IPS-20b (cell line): ENCODE data around the gene USP20.

ENCODE experiments used
- H3K27ac ChIP-seq: one replicate; pipeline ENCODE4 v1.5.1; 2013; ENCODE audit warnings: low read length
- H3K27me3 ChIP-seq: 2 replicates; pipeline ENCODE4 v1.6.1; 2013; ENCODE audit warnings: mild to moderate bottlenecking, low read length, inconsistent platforms; ENCODE audit not compliant: insufficient read depth
- H3K36me3 ChIP-seq: 2 replicates; pipeline ENCODE4 v1.6.1; 2013; ENCODE audit warnings: low read depth, mild to moderate bottlenecking, inconsistent platforms, low read length, moderate library complexity; ENCODE audit not compliant: insufficient read depth
- H3K4me1 ChIP-seq: 2 replicates; pipeline ENCODE4 v1.6.1; 2013; ENCODE audit warnings: mild to moderate bottlenecking, control low read depth, inconsistent platforms, low read length, moderate library complexity; ENCODE audit not compliant: insufficient read depth
- H3K4me3 ChIP-seq: 2 replicates; pipeline ENCODE4 v1.5.1; 2013; ENCODE audit warnings: mild to moderate bottlenecking, low read length, inconsistent platforms
- H3K9ac ChIP-seq: 2 replicates; pipeline ENCODE4 v1.6.1; 2013; ENCODE audit warnings: low read depth, mild to moderate bottlenecking, inconsistent platforms, low read length, moderate library complexity
- H3K9me3 ChIP-seq: 2 replicates; pipeline ENCODE4 v1.6.1; 2013; ENCODE audit warnings: mild to moderate bottlenecking, low read depth, low read length, inconsistent platforms; ENCODE audit not compliant: insufficient read depth

USP20 gene

DNA sequence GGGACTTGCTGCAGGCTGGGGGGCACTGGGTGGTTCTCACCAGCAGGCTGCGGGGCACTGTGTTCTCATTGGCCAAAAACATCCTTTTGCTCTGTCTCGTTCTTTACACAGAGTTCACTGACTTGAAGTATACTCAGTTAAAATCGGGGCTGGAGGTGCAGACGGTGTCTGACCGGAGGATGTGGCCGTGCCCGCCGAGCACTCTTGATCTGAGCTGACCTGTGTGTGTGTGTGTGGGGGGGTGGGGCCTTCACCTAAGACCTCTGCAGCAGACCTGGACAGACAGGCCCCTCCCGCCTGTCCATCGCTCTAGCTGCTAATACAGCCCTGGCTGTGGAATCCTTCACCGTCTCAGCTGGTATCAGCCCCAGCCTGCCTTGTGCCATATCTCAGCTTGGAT is 25.1 kb upstream of the USP20 start:
- Histone ChIP-seq H3K36me3 (peaks cover 74% of the 10 kb centered on the region), H3K9me3 (no peaks in the 10 kb centered on the region), H3K9ac (no peak overlapping the region), H3K27me3 (no peaks in the 10 kb centered on the region), H3K4me1 (no peaks in the 10 kb centered on the region), H3K27ac (no peak overlapping the region), H3K4me3 (no peak overlapping the region)

- no peaks in the 10 kb centered on the region for H3K27me3 ChIP-seq
- no peak overlapping the region for H3K27ac ChIP-seq
- no peaks in the 10 kb centered on the region for H3K4me1 ChIP-seq
- H3K4me3 ChIP-seq, result no peak overlapping the region
- no peaks in the 10 kb centered on the region for H3K9me3 ChIP-seq
- H3K9ac ChIP-seq, result no peak overlapping the region
- H3K36me3 ChIP-seq, result peaks cover 76% of the 10 kb centered on the region
Observed at GRCh38 chr9:129810788-129811187, 24.5 kb upstream of the USP20 start.

DNA sequence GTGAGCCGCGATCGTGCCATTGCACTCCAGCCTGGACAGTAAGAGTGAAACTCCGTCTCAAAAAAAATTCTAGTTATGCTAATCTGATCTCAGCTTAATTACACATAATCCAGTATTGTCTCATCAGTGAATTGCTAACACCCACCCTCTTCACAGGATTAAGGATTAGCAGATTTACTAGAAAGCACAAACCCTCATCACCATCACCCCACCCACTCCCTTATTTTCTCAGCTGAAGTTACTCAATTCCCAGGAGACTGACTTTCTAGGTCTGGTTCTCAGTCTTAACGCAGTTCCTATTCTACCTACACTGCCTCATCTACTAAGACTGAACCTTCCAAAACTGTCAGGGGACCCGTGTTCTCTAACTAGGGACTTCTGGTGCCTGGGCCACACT is 23.3 kb upstream of the USP20 start:
- Histone ChIP-seq H3K9me3 (no peaks in the 10 kb centered on the region), H3K36me3 (peaks cover 80% of the 10 kb centered on the region), H3K27ac (no peak overlapping the region), H3K27me3 (no peaks in the 10 kb centered on the region), H3K9ac (no peak overlapping the region), H3K4me1 (no peaks in the 10 kb centered on the region), H3K4me3 (no peak overlapping the region)

DNA sequence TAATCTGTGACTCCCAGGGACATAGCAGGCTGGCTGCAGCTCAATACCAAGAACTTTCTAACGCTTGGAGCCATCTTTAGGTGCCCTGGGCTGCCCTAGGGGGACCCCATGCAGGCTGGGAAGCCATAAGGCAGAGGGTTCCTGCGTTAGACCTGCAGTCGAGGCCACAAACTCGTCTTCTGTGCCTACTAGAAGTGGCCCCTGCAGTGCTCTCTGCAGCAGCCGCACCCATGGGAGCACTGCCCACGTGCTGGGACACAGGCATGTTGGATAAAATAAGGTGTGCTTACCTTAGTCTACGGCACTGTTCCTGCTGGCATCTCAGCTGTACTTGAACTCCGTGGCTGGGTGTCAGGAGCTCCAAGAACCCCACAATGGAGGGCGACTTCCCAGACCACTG is 22.9 kb upstream of the USP20 start:
- Histone ChIP-seq H3K9ac (no peak overlapping the region), H3K27ac (no peak overlapping the region), H3K36me3 (peaks cover 80% of the 10 kb centered on the region), H3K9me3 (no peaks in the 10 kb centered on the region), H3K27me3 (no peaks in the 10 kb centered on the region), H3K4me3 (no peak overlapping the region), H3K4me1 (no peaks in the 10 kb centered on the region)

DNA sequence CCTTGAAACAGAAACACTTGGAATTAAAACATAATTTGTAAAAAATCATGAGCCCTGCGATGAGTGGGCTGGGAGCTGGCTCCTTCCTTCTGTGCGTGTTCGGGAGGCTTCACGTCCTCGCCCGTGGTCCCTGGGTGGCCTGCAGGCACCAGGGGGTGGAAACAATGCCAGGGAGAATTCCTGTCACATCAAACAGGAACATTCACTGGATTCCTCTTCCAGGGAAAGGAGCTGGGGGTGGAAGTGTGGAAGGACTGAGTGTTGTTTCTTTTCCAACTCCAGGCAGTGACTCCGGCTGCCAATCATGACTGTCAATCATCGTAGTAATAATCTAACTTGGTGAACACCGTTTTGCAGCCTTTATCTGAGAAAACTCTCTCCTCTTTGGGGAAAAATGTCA is 21.6 kb upstream of the USP20 start:
- H3K9ac ChIP-seq, result no peak overlapping the region
- H3K4me1 ChIP-seq, result no peaks in the 10 kb centered on the region
- no peak overlapping the region for H3K4me3 ChIP-seq
- no peak overlapping the region for H3K27ac ChIP-seq
- H3K27me3 ChIP-seq, result no peaks in the 10 kb centered on the region
- peaks cover 90% of the 10 kb centered on the region for H3K36me3 ChIP-seq
- no peaks in the 10 kb centered on the region for H3K9me3 ChIP-seq

DNA sequence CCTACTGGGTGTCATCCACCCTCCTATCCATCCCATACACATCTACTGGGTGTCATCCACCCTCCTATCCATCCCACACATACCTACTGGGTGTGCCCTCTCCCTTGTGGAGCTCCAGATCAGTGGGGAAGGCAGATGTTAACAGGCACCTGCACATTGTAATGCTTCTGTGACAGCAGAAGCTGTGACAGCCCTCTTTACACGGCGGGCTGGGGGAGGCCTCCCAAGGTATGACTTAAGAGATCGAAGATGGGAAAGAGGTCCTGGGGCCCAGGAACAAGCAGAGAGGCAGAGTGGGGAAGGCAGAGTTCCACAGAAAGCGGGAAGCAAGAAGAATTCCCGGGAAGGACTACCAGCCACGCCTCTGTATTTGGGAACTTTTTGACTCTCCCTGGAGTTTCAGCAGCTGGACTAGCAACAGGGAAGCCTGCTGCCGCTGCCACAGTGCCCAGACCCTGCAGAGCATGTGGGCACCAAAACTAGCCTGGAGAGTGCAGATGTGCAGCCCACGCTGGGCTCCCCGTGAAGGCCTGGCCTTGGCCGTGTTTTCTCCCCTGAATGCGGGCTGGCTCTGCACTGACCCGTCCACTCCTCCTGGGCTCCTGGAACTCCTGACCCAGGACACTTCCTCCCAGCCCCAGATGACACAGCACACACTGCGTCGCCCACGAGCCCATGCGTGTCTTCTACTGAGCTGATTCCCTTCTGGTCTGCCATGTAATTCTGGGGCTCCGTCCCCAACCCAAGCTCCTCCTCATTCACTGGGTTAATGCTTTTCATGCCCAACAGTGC is 20.6 kb upstream of the USP20 start:
- H3K9ac ChIP-seq, result no peak overlapping the region
- peaks cover 87% of the 10 kb centered on the region for H3K36me3 ChIP-seq
- no peak overlapping the region for H3K4me3 ChIP-seq
- no peak overlapping the region for H3K27ac ChIP-seq
- H3K4me1 ChIP-seq, result no peaks in the 10 kb centered on the region
- H3K27me3 ChIP-seq, result no peaks in the 10 kb centered on the region
- H3K9me3 ChIP-seq, result no peaks in the 10 kb centered on the region

DNA sequence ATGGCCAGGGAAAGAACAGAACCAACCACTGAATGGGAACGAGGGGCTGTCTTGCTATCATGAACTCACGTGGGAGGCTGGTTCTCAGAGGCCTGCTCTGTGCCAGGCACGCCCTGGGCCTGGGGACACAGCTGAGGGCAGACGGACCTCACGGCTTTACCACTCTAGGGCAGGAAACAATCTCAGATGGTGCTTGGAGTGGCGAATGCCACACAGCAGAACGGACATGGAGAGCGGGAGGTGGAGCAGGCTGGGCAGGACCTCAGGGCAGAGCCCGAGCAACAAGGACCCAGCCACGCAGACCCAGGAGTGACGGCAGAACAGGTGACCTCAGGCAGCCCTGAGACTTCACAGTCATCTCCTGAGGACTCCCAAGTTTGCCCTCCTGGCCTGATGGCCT is 20.0 kb upstream of the USP20 start:
- Histone ChIP-seq H3K9ac (no peak overlapping the region), H3K27ac (no peak overlapping the region), H3K4me3 (no peak overlapping the region), H3K27me3 (no peaks in the 10 kb centered on the region), H3K4me1 (no peaks in the 10 kb centered on the region), H3K9me3 (no peaks in the 10 kb centered on the region), H3K36me3 (peaks cover 85% of the 10 kb centered on the region)

DNA sequence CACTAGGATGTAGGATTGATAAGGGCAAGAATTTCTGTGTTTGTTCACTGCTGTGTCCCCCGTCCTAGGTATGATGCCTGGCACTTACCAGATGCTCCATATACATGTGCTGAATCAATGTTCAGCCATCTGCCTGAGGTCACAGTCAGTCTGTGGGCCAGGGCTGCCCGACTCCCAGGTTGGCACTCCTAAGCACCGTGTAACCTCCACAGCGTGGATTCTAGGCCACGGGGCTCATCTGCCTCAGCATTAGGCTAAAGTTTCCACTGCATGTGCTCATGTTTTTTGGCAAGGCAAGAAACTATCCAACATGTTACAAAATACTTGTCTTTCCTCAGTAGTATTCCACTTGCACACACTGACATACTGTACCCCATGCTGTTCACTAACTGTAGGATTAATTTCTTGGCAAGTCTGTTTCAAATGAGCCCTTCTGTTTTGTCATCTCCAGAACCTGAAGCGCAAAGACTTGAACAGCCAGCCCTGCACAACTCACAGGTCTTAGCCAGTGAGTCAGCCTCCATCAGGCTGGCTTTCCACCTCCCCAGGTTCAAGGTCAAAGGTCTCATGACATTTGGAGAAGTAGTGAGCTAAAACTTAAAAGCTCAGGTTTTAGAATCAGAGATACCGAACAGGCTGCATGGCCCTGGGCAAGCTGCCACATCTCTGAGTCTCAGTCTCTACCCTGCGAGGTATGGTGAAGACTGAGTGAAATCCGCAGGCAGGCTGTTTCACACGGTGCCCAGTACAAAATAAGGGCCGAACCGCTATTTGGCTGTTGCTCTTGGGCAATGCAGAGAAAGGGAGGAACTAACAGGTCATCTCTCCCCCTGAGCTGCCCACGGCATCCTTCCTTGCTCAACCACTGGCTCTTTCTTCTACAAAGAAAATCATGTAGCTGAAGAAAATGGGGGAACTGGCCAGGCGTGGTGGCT is 18.5 kb upstream of the USP20 start:
- Histone ChIP-seq H3K4me1 (no peaks in the 10 kb centered on the region), H3K9me3 (no peaks in the 10 kb centered on the region), H3K36me3 (peaks cover 87% of the 10 kb centered on the region), H3K9ac (no peak overlapping the region), H3K4me3 (no peak overlapping the region), H3K27ac (no peak overlapping the region), H3K27me3 (no peaks in the 10 kb centered on the region)

DNA sequence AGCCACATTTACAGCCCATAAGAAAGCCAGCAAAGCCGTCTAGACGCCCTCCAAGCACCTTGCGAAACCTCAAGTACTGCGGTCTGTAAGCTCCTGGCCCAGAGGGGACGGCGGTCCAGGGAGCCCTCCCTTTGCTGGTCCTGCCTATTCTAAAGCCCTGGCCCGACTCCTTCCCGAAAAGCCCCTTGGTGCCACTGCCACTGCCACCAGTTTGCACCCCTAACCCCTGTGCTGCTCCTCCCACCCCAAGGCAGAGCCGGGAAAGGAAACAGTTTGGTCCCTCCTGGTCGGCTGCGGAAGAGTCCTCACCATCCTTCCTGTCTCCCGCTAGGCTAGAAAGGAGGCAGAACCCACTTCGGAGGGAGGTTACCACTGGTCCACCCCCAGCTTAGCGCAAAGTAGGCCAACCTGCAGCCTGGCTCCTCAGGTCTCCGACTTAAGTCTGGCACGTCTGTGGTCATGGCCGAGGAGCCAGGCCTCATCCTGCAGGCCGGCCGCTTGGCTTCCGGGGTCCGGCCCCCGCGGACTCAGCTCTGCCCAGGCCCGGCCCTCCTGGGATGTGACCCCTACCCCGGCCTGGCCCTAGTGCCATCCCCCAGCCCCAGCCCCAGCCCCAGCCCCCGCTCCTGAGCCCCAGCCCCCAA is 12.2 kb upstream of the USP20 start:
- Histone ChIP-seq H3K36me3 (peaks cover 51% of the 10 kb centered on the region), H3K9ac (peak overlapping the region; percentile 68; the same call in 1 of the 2 replicates), H3K4me3 (peak overlapping the region; percentile 81), H3K27me3 (no peaks in the 10 kb centered on the region), H3K9me3 (no peaks in the 10 kb centered on the region), H3K4me1 (no peaks in the 10 kb centered on the region), H3K27ac (no peak overlapping the region)

GRCh38 chr9:129823542-129823934 is 11.7 kb upstream of the USP20 start:
- H3K4me1 ChIP-seq, result no peaks in the 10 kb centered on the region
- H3K27ac ChIP-seq, result no peak overlapping the region
- no peaks in the 10 kb centered on the region for H3K27me3 ChIP-seq
- H3K4me3 ChIP-seq, result peak overlapping the region; percentile 76
- H3K9me3 ChIP-seq, result no peaks in the 10 kb centered on the region
- H3K9ac ChIP-seq, result peak overlapping the region; percentile 82; the same call in 1 of the 2 replicates
- H3K36me3 ChIP-seq, result peaks cover 50% of the 10 kb centered on the region

GRCh38 chr9:129823935-129824601 is 11.2 kb upstream of the USP20 start, which contains the start of gene TOR1A:
TOR1A (minus strand) TSS chr9:129824136; CDS start chr9:129824085, 51 bp downstream.
- Histone ChIP-seq H3K4me3 (peak within 1 kb of the TSS; percentile 81), H3K9ac (peak within 1 kb of the TSS; percentile 82; the same call in 1 of the 2 replicates), H3K27ac (no peak within 1 kb of the TSS), H3K36me3 (peaks cover 50% of the 10 kb centered on the region), H3K9me3 (no peaks in the 10 kb centered on the region), H3K27me3 (no peaks in the 10 kb centered on the region), H3K4me1 (no peaks in the 10 kb centered on the region)
